NOMO-1 treated with dmso at 0.1 percent for 144 hours (cell line): Measurements from ENCODE around the gene ZBED1.
"Not testable (repeated sequence)": the region's sequence is repeated elsewhere in the genome, so short reads cannot be mapped to it uniquely, and the experiment has no call there.

Experiments used
- DNase-seq: peaks from one replicate; lab custom pipeline; 2025; ENCODE audit not compliant: unreplicated experiment; lab: John Stamatoyannopoulos, UW

Gene ZBED1

GRCh38 chrX:2477313-2477712 lies 23.5 kb downstream of the ZBED1 start:
- not testable (repeated sequence) for DNase-seq

DNA sequence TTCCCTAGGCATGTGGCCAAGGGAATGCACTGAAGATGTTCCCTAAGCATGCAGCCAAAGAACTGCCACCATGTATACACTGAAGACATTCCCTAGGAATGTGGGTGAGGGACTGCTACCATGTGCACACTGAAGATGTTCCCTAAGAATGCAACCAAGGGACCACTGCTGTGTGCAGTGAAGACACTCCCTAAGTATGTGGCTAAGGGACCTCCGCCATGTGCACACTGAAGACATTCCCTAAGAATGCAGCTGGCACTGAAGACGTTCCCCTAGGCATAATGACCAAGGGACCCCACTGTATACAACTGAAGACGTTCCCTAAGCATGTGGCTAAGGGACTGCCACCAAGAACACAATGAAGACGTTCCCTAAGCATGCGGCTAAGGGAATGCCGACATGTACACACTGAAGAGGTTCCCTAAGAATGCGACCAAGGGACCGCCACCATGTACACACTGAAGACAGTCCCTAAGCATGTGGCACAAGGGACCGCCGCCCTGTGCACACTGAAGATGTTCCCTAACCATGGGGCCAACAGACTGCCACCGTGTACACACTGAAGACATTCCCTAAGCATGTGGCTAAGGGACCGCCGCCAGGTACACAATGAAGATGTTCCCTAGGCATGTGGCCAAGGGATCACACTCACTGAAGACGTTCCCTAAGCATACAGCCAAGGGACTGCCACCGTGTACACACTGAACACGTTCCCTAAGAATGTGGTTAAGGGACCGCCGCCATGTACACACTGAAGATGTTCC lies 25.6 kb downstream of the ZBED1 start:
- DNase-seq, result no peak

- no peak for DNase-seq
These were observed 26.4 kb downstream of the ZBED1 start for GRCh38 chrX:2474280-2474962.

- not testable (repeated sequence) for DNase-seq
These were observed 27.7 kb downstream of the ZBED1 start for GRCh38 chrX:2473064-2473463.

GRCh38 chrX:2471641-2472040 lies 29.1 kb downstream of the ZBED1 start:
- no peak for DNase-seq

- DNase-seq, result not testable (repeated sequence)
These were observed 29.6 kb downstream of the ZBED1 start for GRCh38 chrX:2471126-2471525.

- DNase-seq, result not testable (repeated sequence)
These were observed 30.9 kb downstream of the ZBED1 start for GRCh38 chrX:2469852-2470251.

DNA sequence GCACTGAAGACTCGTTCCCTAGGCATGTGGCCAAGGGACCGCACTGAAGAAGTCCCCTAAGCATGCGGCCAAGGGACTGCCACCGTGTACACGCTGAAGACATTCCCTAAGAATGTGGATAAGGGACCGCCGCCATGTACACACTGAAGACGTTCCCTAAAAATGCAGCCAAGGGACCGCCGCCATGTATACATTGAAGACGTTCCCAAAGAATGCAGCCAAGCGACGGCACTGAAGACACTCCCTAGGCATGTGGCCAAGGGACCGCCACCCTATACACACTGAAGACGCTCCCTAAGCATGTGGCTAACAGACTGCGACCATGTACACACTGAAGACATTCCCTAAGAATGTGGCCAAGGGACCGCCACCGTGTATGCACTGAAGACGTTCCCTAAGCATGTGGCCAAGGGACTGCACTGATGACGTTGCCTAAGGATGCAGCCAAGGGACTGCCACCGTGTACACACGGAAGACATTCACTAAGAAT lies 31.5 kb downstream of the ZBED1 start:
- no peak for DNase-seq

- no peak for DNase-seq
These were observed 32.2 kb downstream of the ZBED1 start for GRCh38 chrX:2468261-2469195.

GRCh38 chrX:2466876-2467656 lies 33.7 kb downstream of the ZBED1 start:
- DNase-seq, result no peak

GRCh38 chrX:2464677-2465166 lies 36.1 kb downstream of the ZBED1 start:
- DNase-seq, result no peak

DNA sequence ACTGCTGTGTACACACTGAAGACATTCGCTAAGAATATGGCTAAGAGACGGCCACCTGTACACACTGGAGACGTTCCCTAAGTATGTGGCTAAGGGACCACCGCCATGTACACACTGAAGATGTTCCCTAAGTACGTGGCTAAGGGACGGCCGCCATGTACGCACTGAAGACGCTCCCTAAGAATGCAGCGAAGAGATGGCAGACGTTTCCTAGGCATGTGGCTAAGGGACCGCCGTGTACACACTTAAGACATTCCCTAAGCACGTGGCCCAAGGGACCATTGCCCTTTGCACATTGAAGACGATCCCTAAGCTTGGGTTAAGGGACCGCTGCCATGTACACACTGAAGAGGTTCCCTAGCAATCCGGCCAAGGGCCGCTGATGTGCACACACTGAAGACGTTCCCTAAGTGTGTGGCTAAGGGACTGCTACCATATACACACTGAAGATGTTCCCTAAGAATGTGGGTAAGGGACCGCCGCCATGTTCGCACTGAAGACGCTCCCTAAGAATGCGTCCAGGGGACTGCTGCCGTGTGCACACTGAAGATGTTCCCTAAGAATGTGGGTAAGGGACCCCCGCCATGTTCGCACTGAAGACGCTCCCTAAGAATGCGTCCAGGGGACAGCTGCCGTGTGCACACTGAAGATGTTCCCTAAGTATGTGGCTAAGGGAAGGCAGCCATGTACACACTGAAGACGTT lies 36.7 kb downstream of the ZBED1 start:
- no peak for DNase-seq

- DNase-seq, result not testable (repeated sequence)
These were observed 37.3 kb downstream of the ZBED1 start for GRCh38 chrX:2463481-2463880.

DNA sequence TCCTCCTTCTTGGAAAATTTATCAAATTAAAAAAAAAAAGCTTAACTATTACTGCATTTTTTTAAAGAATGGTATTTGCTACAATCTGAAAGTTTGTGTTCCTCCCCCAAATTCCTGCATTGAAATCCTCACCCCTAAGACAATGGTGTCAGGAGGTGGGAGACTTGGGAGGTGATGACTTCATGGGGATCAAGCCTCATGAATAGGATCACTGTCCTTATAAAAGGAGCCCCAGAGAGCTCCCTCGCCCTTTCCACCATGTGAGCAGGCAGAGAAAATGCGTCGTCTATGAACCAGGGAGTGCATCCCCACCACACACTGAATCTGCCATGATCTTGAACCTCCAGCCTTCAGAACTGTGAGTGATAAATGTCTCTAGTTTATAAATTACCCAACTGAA lies 38.0 kb downstream of the ZBED1 start:
- DNase-seq, result no peak

DNA sequence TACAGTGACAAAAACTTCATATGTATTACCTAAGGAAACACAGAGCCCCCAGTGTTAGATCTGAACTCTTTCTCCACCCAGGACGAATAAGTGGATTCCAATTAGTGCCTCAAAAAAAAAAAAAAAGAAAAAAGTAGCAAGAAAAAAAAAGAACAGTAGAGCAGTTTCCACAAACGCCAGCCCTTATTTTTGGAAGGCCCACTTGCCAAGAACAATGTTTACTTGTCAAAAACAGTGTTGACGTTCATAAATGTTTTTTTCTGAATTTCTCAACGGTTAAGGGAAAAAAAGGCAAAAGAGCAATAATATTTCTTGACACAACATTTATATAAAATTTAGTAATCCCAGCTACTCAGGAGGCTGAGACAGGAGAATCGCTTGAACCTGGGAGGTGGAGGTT lies 38.7 kb downstream of the ZBED1 start:
- no peak for DNase-seq

GRCh38 chrX:2461711-2462016 lies 39.1 kb downstream of the ZBED1 start:
- no peak for DNase-seq

- not testable (repeated sequence) for DNase-seq
These were observed 39.7 kb downstream of the ZBED1 start for GRCh38 chrX:2460821-2461710.

- DNase-seq, result not testable (repeated sequence)
These were observed 40.7 kb downstream of the ZBED1 start for GRCh38 chrX:2460048-2460447.

- DNase-seq, result no peak
These were observed 42.5 kb downstream of the ZBED1 start for GRCh38 chrX:2458309-2458708.
